ENCODE data around the gene EDEM2. TPM values are rescaled to one million over a fixed set of nuclear protein-coding genes. Genes with fewer than 3 reads are reported as not detected.

EDEM2 gene
- total RNA-seq, 1 donor = 37.6 TPM

- H3K4me3 ChIP-seq (ENCODE audit: low read depth, low read length) = peak within 1 kb of the TSS; percentile 86
- DNase-seq (ENCODE audit: low read depth) = peak; percentile 92
- TF ChIP-seq CTCF (IDR thresholded peaks at IDR 0.05; ENCODE audit: insufficient read depth, low read depth, low read length) = peak; percentile 97
Measured at GRCh38 chr20:35092524-35093266, 54.4 kb downstream of the EDEM2 start, which contains the start of gene TRPC4AP. Gene TRPC4AP, minus strand, starts transcription at chr20:35092807. Its CDS starts 26 bp downstream, at chr20:35092781.

- H3K4me3 ChIP-seq (ENCODE audit: low read depth, low read length) = peak overlapping the region; percentile 86
- TF ChIP-seq CTCF (IDR thresholded peaks at IDR 0.05; ENCODE audit: insufficient read depth, low read depth, low read length) = no peak
- DNase-seq (ENCODE audit: low read depth) = peak; percentile 33
Measured at GRCh38 chr20:35091816-35092523, 55.2 kb downstream of the EDEM2 start.

GRCh38 chr20:35088231-35089145 lies 58.6 kb downstream of the EDEM2 start:
- no peak overlapping the region for H3K4me3 ChIP-seq (ENCODE audit: low read depth, low read length)
- TF ChIP-seq CTCF (IDR thresholded peaks at IDR 0.05; ENCODE audit: insufficient read depth, low read depth, low read length) = no peak
- no peak for DNase-seq (ENCODE audit: low read depth)

GRCh38 chr20:35087791-35088190 lies 59.3 kb downstream of the EDEM2 start:
- no peak overlapping the region for H3K4me3 ChIP-seq (ENCODE audit: low read depth, low read length)
- TF ChIP-seq CTCF (IDR thresholded peaks at IDR 0.05; ENCODE audit: insufficient read depth, low read depth, low read length) = no peak
- no peak for DNase-seq (ENCODE audit: low read depth)

- no peak for DNase-seq (ENCODE audit: low read depth)
- H3K4me3 ChIP-seq (ENCODE audit: low read depth, low read length) = no peak overlapping the region
- TF ChIP-seq CTCF (IDR thresholded peaks at IDR 0.05; ENCODE audit: insufficient read depth, low read depth, low read length) = no peak
Measured at GRCh38 chr20:35087355-35087754, 59.8 kb downstream of the EDEM2 start.

- no peak for DNase-seq (ENCODE audit: low read depth)
- no peak for TF ChIP-seq CTCF (IDR thresholded peaks at IDR 0.05; ENCODE audit: insufficient read depth, low read depth, low read length)
- no peak overlapping the region for H3K4me3 ChIP-seq (ENCODE audit: low read depth, low read length)
Measured at GRCh38 chr20:35085477-35086225, 61.5 kb downstream of the EDEM2 start.

Data from fibroblast of villous mesenchyme (primary cell).